ENCODE data around the gene ST8SIA6. TPM values are rescaled to one million over a fixed set of nuclear protein-coding genes. Genes with fewer than 3 reads are reported as not detected.

ST8SIA6 gene
- total RNA-seq, 1 donor from 2014 or later = not detected

DNA sequence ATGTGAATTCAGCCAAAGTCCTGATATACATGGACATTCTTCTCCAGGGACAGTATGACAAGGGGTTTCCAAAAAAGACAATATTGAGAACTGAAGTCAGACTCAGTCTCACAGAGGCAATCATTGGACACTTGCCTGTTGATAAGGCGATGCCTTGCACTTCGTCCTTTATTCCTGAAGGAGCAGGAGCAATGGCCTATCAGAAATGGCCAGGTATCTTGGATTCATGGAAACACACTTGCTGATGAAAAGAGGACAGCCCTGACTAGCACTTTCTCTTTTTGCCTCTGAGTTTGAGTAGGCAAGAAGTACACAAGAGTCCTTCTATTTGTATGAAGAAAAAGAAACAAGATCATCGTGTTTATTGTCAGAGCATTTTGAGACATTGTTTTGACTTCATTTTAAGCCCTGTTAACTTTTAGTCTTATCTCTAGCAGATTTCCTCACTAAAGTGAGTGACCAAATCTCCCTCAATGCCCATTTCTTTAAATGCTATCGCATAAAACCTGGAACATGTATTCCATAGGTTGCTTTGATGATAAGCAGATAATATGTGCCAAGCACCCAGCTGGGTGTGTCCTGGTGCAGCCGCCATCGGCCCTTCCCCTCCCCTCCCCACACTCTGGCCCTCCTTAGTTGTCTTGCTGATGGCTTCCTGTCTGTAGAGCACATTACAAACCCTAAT lies 26.6 kb downstream of the ST8SIA6 start:
- no peak overlapping the region for H3K27ac ChIP-seq
- H3K4me1 ChIP-seq = peaks cover 0 to 3% of the 10 kb centered on the region in 2 donors
- H3K27me3 ChIP-seq = no peaks in the 10 kb centered on the region
- H3K4me3 ChIP-seq = no peak overlapping the region
- H3K36me3 ChIP-seq = no peaks in the 10 kb centered on the region
- no peaks in the 10 kb centered on the region for H3K9me3 ChIP-seq
- TF ChIP-seq, protein P1, sequence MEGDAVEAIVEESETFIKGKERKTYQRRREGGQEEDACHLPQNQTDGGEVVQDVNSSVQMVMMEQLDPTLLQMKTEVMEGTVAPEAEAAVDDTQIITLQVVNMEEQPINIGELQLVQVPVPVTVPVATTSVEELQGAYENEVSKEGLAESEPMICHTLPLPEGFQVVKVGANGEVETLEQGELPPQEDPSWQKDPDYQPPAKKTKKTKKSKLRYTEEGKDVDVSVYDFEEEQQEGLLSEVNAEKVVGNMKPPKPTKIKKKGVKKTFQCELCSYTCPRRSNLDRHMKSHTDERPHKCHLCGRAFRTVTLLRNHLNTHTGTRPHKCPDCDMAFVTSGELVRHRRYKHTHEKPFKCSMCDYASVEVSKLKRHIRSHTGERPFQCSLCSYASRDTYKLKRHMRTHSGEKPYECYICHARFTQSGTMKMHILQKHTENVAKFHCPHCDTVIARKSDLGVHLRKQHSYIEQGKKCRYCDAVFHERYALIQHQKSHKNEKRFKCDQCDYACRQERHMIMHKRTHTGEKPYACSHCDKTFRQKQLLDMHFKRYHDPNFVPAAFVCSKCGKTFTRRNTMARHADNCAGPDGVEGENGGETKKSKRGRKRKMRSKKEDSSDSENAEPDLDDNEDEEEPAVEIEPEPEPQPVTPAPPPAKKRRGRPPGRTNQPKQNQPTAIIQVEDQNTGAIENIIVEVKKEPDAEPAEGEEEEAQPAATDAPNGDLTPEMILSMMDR (IDR thresholded peaks at IDR 0.05) = no peak
- no peak for DNase-seq (ENCODE audit: low spot score in 2 of 2)
- intact Hi-C loops (cut with DNase I) = no loop called here

DNA sequence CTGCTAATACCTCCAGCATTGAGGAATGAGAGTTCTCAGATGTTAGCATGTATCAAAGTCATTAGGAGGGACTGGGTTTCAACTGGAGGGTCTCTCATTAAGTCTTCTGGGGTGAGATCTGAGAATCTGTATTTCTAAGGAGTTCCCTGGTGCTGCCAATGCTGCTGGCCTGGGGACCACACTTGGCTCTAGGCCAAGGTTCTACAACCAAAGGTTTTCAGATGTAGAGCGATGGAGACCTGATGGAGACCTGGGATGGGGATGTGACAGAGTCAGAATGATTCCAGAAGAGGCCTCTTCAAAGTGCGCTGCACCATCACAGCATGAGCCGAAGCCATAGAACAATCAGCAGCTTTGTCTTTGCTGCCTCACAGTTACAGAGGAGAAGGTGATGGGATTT lies 27.2 kb downstream of the ST8SIA6 start:
- Histone ChIP-seq H3K9me3 (no peaks in the 10 kb centered on the region), H3K4me1 (peaks cover 0 to 3% of the 10 kb centered on the region in 2 donors), H3K27me3 (no peaks in the 10 kb centered on the region), H3K36me3 (no peaks in the 10 kb centered on the region), H3K27ac (no peak overlapping the region), H3K4me3 (no peak overlapping the region)
- no peak for DNase-seq (ENCODE audit: low spot score in 2 of 2)
- TF ChIP-seq, protein P1 (IDR thresholded peaks at IDR 0.05) = no peak
- intact Hi-C loops (cut with DNase I) = no loop called here

DNA sequence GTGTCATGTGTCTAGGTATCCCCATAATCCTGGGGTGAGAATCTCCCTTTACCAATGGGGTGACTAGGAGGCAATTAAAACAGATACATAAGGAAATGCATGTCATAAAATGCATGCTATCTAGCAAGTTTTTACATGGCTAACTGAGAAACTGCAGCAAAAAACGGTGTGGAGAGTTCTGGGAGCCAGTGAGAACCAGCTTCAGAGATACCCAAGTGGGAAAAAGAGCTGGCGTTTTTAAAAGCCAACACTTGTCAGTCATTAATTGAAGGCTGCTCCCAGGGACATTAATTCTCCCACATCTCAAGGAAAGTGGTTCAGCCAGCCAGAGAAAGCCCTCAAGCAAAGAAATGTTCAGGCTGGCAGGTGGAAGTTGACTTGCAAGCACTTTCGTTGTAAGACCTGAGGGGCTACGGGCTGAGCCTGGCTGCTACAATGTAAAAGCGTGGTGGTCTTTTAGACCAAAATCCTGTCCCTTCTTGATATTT lies 28.1 kb downstream of the ST8SIA6 start:
- no peaks in the 10 kb centered on the region for H3K9me3 ChIP-seq
- intact Hi-C loops (cut with DNase I) = no loop called here
- H3K4me1 ChIP-seq = no peaks in the 10 kb centered on the region
- DNase-seq (ENCODE audit: low spot score in 2 of 2) = no peak
- no peak overlapping the region for H3K4me3 ChIP-seq
- H3K27me3 ChIP-seq = no peaks in the 10 kb centered on the region
- no peaks in the 10 kb centered on the region for H3K36me3 ChIP-seq
- TF ChIP-seq, protein P1 (IDR thresholded peaks at IDR 0.05) = no peak
- no peak overlapping the region for H3K27ac ChIP-seq

DNA sequence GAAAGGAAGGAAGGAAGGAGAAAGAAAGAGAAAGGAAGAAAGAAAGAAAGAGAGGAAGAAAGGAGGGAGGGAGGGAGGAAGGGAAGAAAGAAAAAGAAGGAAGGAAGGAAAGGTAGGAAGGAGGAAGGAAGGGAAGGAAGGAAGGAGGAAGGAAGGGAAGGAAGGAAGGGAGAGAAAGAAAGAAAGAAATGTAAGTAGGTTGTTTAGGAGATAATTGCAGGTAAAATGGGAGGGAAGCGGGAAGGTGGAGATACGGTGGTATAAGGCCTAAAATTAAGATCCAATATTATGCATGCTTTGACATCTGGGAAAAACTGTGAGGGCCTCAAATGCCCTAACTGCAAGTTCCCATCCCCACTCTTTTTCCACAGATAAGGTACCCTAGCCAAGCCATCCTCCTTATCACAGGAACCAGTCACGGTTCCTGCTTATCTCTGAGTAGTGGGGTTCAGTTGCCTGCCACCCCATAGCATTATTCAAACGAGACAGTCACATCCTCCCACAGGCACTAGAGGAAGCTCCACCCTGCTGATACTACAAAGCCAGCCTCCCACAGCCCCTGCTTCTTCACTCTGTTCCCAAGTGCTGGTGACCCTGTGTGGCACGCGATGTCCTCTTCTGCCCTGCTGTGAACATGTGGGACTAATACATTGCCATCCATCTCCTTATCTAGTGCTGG lies 28.7 kb downstream of the ST8SIA6 start:
- TF ChIP-seq, protein P1 (IDR thresholded peaks at IDR 0.05) = no peak
- H3K27me3 ChIP-seq = no peaks in the 10 kb centered on the region
- intact Hi-C loops (cut with DNase I) = no loop called here

DNA sequence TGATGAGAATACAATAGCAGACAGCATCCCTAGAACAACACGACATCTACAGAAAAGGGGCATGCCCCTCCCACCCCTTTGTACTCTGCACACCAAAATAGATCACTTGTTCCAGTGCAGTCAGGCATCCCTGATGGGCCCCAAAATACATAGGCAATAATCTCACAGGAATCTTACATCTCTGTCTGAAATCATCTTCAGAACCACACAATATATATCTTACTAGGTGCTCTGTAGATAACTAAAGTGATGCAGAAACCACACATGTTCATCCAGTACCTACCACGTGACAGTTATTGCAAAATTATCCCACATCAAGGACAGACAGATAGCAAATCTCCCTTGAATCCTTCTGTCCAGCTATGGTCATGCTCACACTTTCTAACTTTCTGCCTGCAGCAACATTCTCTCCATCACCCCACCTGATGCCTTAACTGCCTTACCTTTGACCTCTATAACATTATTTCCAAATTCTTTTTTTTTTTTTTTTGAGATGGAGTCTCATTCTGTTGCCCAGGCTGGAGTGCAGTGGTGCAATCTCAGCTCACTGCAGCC lies 30.7 kb downstream of the ST8SIA6 start:
- TF ChIP-seq, protein P1 (IDR thresholded peaks at IDR 0.05) = no peak
- intact Hi-C loops (cut with DNase I) = no loop called here
- H3K27me3 ChIP-seq = no peaks in the 10 kb centered on the region
- H3K4me1 ChIP-seq = no peaks in the 10 kb centered on the region
- no peaks in the 10 kb centered on the region for H3K36me3 ChIP-seq
- no peak overlapping the region for H3K27ac ChIP-seq
- no peak overlapping the region for H3K4me3 ChIP-seq
- H3K9me3 ChIP-seq = no peaks in the 10 kb centered on the region
- no peak for DNase-seq (ENCODE audit: low spot score in 2 of 2)

More for the DNA sequence above, 28.7 kb downstream of the ST8SIA6 start:
- no peaks in the 10 kb centered on the region for H3K4me1 ChIP-seq
- H3K27ac ChIP-seq = no peak overlapping the region
- H3K36me3 ChIP-seq = no peaks in the 10 kb centered on the region
- no peak for DNase-seq (ENCODE audit: low spot score in 2 of 2)
- no peaks in the 10 kb centered on the region for H3K9me3 ChIP-seq
- no peak overlapping the region for H3K4me3 ChIP-seq

All from ascending aorta (tissue), 2 donors.